B cell (primary cell): ENCODE measurements around the gene SH2D3C. TPM values are rescaled to one million over a fixed set of nuclear protein-coding genes. Genes with fewer than 3 reads are reported as not detected.

Experiments used
- ATAC-seq: fragments of 200-7000 bp; cut with Tn5 transposase; one replicate; pipeline ENCODE4 v1.10.0; 2021; ENCODE audit warnings: low read depth, mild to moderate bottlenecking, moderate number of reproducible peaks, moderate library complexity
- CTCF ChIA-PET: fragments of 350-600 bp; sonication (Branson Sonifier 250); formaldehyde crosslinking; loops from one replicate; lab custom pipeline; 2021; ENCODE audit warnings: antibody characterized with exemption, inconsistent platforms; lab: Charles Lee
- POLR2A ChIA-PET: fragments of 350-600 bp; sonication (Branson Sonifier 250); formaldehyde crosslinking; loops from one replicate; lab custom pipeline; 2021; ENCODE audit warnings: antibody characterized with exemption; lab: Charles Lee
- DNase-seq: peaks from one replicate; pipeline ENCODE4 v3.0.0; 2013
- H2AFZ ChIP-seq: 2 replicates; pipeline ENCODE4 v1.6.1; 2012; ENCODE audit warnings: mild to moderate bottlenecking, low read depth, low read length; ENCODE audit not compliant: insufficient read depth, poor library complexity, severe bottlenecking
- H3K27ac ChIP-seq, 2 donors: 1 replicate in 1 of 2; 2 replicates in 1 of 2; pipeline ENCODE4 v1.5.1; 2012 to 2013; ENCODE audit warnings: low read length in 2 of 2, mild to moderate bottlenecking in 2 of 2, moderate library complexity in 1 of 2
- H3K27me3 ChIP-seq, 4 experiments: fragments of 200-600 bp in 1 of 4; sonication (generic) in 1 of 4; replicated peaks in 1 of 4; 1 replicate in 2 of 4; 2 replicates in 2 of 4; pipeline versions ENCODE4 v1.6.1 to v1.7.0; 2013 to 2016; ENCODE audit warnings: low read length in 3 of 4, mild to moderate bottlenecking in 2 of 4, mixed read lengths in 1 of 4, moderate library complexity in 1 of 4; ENCODE audit not compliant: insufficient read depth in 4 of 4, control insufficient read depth in 3 of 4; ENCODE audit errors: control extremely low read depth in 1 of 4
- H3K36me3 ChIP-seq, 2 experiments: replicated peaks in 1 of 2; 1 replicate in 1 of 2; 2 replicates in 1 of 2; pipeline versions ENCODE4 v1.6.1 to v1.7.1; 2013; ENCODE audit warnings: low read length in 1 of 2; ENCODE audit not compliant: insufficient read depth in 2 of 2, control insufficient read depth in 1 of 2; ENCODE audit errors: control extremely low read depth in 1 of 2, extremely low read depth in 1 of 2
- H3K4me1 ChIP-seq, 2 donors: fragments of 200-600 bp in 1 of 2; sonication (generic) in 1 of 2; 1 replicate in 1 of 2; 2 replicates in 1 of 2; pipeline versions ENCODE4 v1.5.1 to v1.6.1; 2013 to 2017; ENCODE audit warnings: low read length in 2 of 2; ENCODE audit not compliant: control insufficient read depth in 2 of 2, insufficient read depth in 2 of 2
- H3K4me2 ChIP-seq: replicated peaks from 2 replicates; pipeline ENCODE3; 2012; ENCODE audit warnings: mild to moderate bottlenecking, low read depth, low read length; ENCODE audit not compliant: poor library complexity, severe bottlenecking
- H3K4me3 ChIP-seq, 5 experiments: fragments of 200-600 bp in 1 of 5; sonication (generic) in 1 of 5; 1 replicate in 3 of 5; 2 replicates in 2 of 5; pipeline versions ENCODE4 v1.5.1 to v1.7.0; 2011 to 2016; ENCODE audit warnings: low read length in 4 of 5, mild to moderate bottlenecking in 4 of 5, low read depth in 2 of 5, control low read depth in 1 of 5, moderate library complexity in 1 of 5; ENCODE audit not compliant: insufficient read depth in 1 of 5; ENCODE audit errors: control extremely low read depth in 1 of 5, extremely low read depth in 1 of 5
- H3K79me2 ChIP-seq: fragments of 200-600 bp; sonication (generic); one replicate; pipeline ENCODE4 v1.6.0; 2016; ENCODE audit warnings: low read length; ENCODE audit not compliant: control insufficient read depth, insufficient read depth
- H3K9ac ChIP-seq: fragments of 200-600 bp; sonication (generic); 2 replicates; pipeline ENCODE4 v1.6.1; 2017; ENCODE audit warnings: mild to moderate bottlenecking, low read length, moderate library complexity
- H3K9me3 ChIP-seq, 3 donors: one replicate each; pipeline versions ENCODE4 v1.6.1 to v1.7.1; 2013; ENCODE audit warnings: low read length in 2 of 3; ENCODE audit not compliant: control insufficient read depth in 2 of 3, insufficient read depth in 1 of 3; ENCODE audit errors: control extremely low read depth in 1 of 3
- H4K20me1 ChIP-seq: 2 replicates; pipeline ENCODE4 v1.6.0; 2012; ENCODE audit warnings: mild to moderate bottlenecking, low read length; ENCODE audit not compliant: insufficient read depth, control insufficient read depth, poor library complexity, severe bottlenecking
- H3K27ac Mint-ChIP-seq: one replicate; pipeline ENCODE4 v1.8.0; 2021; ENCODE audit warnings: mixed read lengths
- H3K27me3 Mint-ChIP-seq: one replicate; pipeline ENCODE4 v1.8.0; 2021; ENCODE audit warnings: mixed read lengths
- H3K4me1 Mint-ChIP-seq: one replicate; pipeline ENCODE4 v1.8.0; 2021; ENCODE audit warnings: mixed read lengths
- H3K4me3 Mint-ChIP-seq: one replicate; pipeline ENCODE4 v1.8.0; 2021; ENCODE audit warnings: mixed read lengths
- H3K9me3 Mint-ChIP-seq: one replicate; pipeline ENCODE4 v1.8.0; 2022; ENCODE audit warnings: mixed read lengths; ENCODE audit not compliant: insufficient read depth
- CTCF ChIP-seq: fragments of 200-600 bp; IDR thresholded peaks from one replicate; pipeline ENCODE4 v1.8.0; 2022; ENCODE audit warnings: antibody characterized with exemption, mild to moderate bottlenecking
- EZH2 ChIP-seq: IDR thresholded peaks from 2 replicates; pipeline ENCODE4 v1.6.1; 2012; ENCODE audit warnings: borderline replicate concordance, low read depth, mild to moderate bottlenecking, moderate library complexity, low read length; ENCODE audit not compliant: insufficient read depth, poor library complexity, severe bottlenecking
- WGBS: methylation state at CpG from one replicate; pipeline ENCODE4 v1.1.5; 2013; ENCODE audit warnings: missing lambda C conversion rate; ENCODE audit not compliant: insufficient coverage; 5-methylcytosine and 5-hydroxymethylcytosine counted together
- intact Hi-C: fragments of 100-400 bp; cut with micrococcal nuclease; formaldehyde crosslinking; loops from one replicate; pipeline ENCODE4 v1.10.0; 2022
- polyA plus RNA-seq: library from polyadenylated mRNA; depleted of rRNA; stranded (reverse); fragments of >200 nt; gene quantifications from 2 replicates; pipeline ENCODE4 v1.2.3, GENCODE V29; 2012
- total RNA-seq, 2 donors: library from RNA; stranded (reverse); fragments of 120-200 nt in 1 of 2; gene quantifications; 1 replicate in 1 of 2; 2 replicates in 1 of 2; pipeline versions ENCODE4 v1.2.3 to v1.2.4, GENCODE V29; 2013 to 2022

SH2D3C gene
- total and polyA plus RNA-seq, 2 donors (not counting 1 experiment from before 2014, with no cell fraction given) = 66.3 to 85.5 TPM

DNA sequence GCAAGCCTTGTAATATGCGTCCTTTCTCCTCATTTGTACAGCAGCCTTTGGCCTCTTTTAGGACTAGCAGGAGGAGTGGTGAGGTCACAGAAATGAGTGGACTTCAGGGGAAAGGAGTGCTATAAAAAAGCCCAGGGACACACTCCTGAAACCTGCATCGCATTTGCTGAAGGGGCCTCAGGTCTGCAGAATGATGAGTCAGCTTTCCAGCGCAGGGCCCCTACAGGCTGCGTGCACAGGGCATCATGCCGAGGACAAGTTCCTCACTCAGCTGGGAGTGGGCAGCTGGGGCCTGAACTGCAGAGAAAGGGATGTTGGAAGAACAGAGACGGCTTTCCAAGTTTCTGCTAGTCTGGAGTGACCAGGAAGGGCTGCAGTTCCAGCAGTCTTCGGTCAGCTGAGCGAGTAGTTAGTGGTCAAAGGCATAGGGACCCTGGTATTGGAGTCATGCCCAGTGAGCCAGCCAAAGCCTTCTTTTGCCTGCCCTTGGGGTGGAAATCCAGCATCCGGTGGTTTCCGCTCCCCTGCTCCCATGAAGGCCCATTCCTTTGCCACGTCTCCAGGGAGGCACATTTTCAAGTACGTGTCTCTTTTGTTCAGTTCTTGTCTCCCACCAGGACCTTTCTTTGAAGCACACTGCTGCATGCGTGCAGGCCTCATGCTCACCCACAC is 89.0 kb downstream of the SH2D3C start:
- WGBS = 90% methylated on average over 13 of the region's 13 CpGs
- ChIA-PET CTCF (interaction anchor here (0.9 kb wide), 1 partner anchor 105 kb away, joined by 3 read pairs; no protein-coding TSS in a partner anchor), POLR2A (no interaction called here)
- no peak overlapping the region for H3K9ac ChIP-seq
- no peaks in the 10 kb centered on the region for H3K9me3 Mint-ChIP-seq
- H4K20me1 ChIP-seq = no peaks in the 10 kb centered on the region
- no peaks in the 10 kb centered on the region for H3K9me3 ChIP-seq
- no peak for DNase-seq
- no peaks in the 10 kb centered on the region for H3K36me3 ChIP-seq
- H3K4me1 ChIP-seq = no peaks in the 10 kb centered on the region
- H3K27ac ChIP-seq = no peak overlapping the region
- no peaks in the 10 kb centered on the region for H3K27me3 ChIP-seq
- TF ChIP-seq CTCF (no peak), EZH2 (no peak)
- no peak overlapping the region for H3K4me2 ChIP-seq
- intact Hi-C loops = no loop called here
- no peaks in the 10 kb centered on the region for H3K4me1 Mint-ChIP-seq
- no peak for ATAC-seq
- no peaks in the 10 kb centered on the region for H3K27me3 Mint-ChIP-seq
- no peak overlapping the region for H3K27ac Mint-ChIP-seq
- H3K4me3 Mint-ChIP-seq = no peak overlapping the region
- no peaks in the 10 kb centered on the region for H3K79me2 ChIP-seq
- H3K4me3 ChIP-seq = no peak overlapping the region
- H2AFZ ChIP-seq = no peak overlapping the region

Other genes with a start within 250 kb of the SH2D3C start
- gene STXBP1, start 166.4 kb downstream of the SH2D3C start, total RNA-seq = 0.62 and 0.78 TPM in 2 replicates
- 0.16 TPM in 1 of 2 replicates, not detected in the other for gene STXBP1, start 166.4 kb downstream of the SH2D3C start, polyA plus RNA-seq
- not detected in 2 replicates for gene CFAP157, start 71.7 kb downstream of the SH2D3C start, total RNA-seq
- gene CFAP157, start 71.7 kb downstream of the SH2D3C start, polyA plus RNA-seq = 0.03 TPM in 1 of 2 replicates, not detected in the other
- gene PTRH1, start 63.0 kb downstream of the SH2D3C start, total RNA-seq = 6.2 and 7.6 TPM in 2 replicates
- gene PTRH1, start 63.0 kb downstream of the SH2D3C start, polyA plus RNA-seq = 2.0 and 6.3 TPM in 2 replicates
- not detected in 2 replicates for gene TTC16, start 62.6 kb downstream of the SH2D3C start, total RNA-seq
- gene TTC16, start 62.6 kb downstream of the SH2D3C start, polyA plus RNA-seq = 0.25 and 0.33 TPM in 2 replicates
- gene TOR2A, start 43.4 kb downstream of the SH2D3C start, total RNA-seq = 14.3 and 15.8 TPM in 2 replicates
- 19.1 and 26.5 TPM in 2 replicates for gene TOR2A, start 43.4 kb downstream of the SH2D3C start, polyA plus RNA-seq
- 167 and 176 TPM in 2 replicates for gene CDK9, start 7.4 kb upstream of the SH2D3C start, total RNA-seq
- gene CDK9, start 7.4 kb upstream of the SH2D3C start, polyA plus RNA-seq = 145 and 163 TPM in 2 replicates
- 136 and 137 TPM in 2 replicates for gene FPGS, start 24.2 kb upstream of the SH2D3C start, total RNA-seq
- 89.9 and 103 TPM in 2 replicates for gene FPGS, start 24.2 kb upstream of the SH2D3C start, polyA plus RNA-seq
- 12.6 and 14.0 TPM in 2 replicates for gene ENG, start 76.0 kb upstream of the SH2D3C start, total RNA-seq
- 3.5 and 5.4 TPM in 2 replicates for gene ENG, start 76.0 kb upstream of the SH2D3C start, polyA plus RNA-seq
- 31.8 and 35.0 TPM in 2 replicates for gene AK1, start 99.0 kb upstream of the SH2D3C start, total RNA-seq
- 28.0 and 33.6 TPM in 2 replicates for gene AK1, start 99.0 kb upstream of the SH2D3C start, polyA plus RNA-seq
- gene ST6GALNAC6, start 120.9 kb upstream of the SH2D3C start, total RNA-seq = 126 and 136 TPM in 2 replicates
- gene ST6GALNAC6, start 120.9 kb upstream of the SH2D3C start, polyA plus RNA-seq = 54.7 and 68.0 TPM in 2 replicates
- gene ST6GALNAC4, start 138.4 kb upstream of the SH2D3C start, total RNA-seq = 198 and 199 TPM in 2 replicates
- gene ST6GALNAC4, start 138.4 kb upstream of the SH2D3C start, polyA plus RNA-seq = 80.5 and 98.8 TPM in 2 replicates
- gene PIP5KL1, start 152.1 kb upstream of the SH2D3C start, total RNA-seq = 1.4 and 2.1 TPM in 2 replicates
- gene PIP5KL1, start 152.1 kb upstream of the SH2D3C start, polyA plus RNA-seq = 0.75 and 0.88 TPM in 2 replicates
- gene DPM2, start 159.2 kb upstream of the SH2D3C start, total RNA-seq = 42.9 and 45.9 TPM in 2 replicates
- 19.4 and 34.1 TPM in 2 replicates for gene DPM2, start 159.2 kb upstream of the SH2D3C start, polyA plus RNA-seq
- 245 and 267 TPM in 2 replicates for gene EEIG1, start 202.3 kb upstream of the SH2D3C start, total RNA-seq
- 39.9 and 57.2 TPM in 2 replicates for gene EEIG1, start 202.3 kb upstream of the SH2D3C start, polyA plus RNA-seq